LNCAP (cell line): Measurements from ENCODE around the gene RSF1.

ENCODE experiments used
- TF ChIP-seq, protein P1 (sequence below): fragments of 450-650 bp; IDR thresholded peaks from 2 replicates; pipeline ENCODE4 v1.5.1; 2017; ENCODE audit warnings: mild to moderate bottlenecking

Gene RSF1

DNA sequence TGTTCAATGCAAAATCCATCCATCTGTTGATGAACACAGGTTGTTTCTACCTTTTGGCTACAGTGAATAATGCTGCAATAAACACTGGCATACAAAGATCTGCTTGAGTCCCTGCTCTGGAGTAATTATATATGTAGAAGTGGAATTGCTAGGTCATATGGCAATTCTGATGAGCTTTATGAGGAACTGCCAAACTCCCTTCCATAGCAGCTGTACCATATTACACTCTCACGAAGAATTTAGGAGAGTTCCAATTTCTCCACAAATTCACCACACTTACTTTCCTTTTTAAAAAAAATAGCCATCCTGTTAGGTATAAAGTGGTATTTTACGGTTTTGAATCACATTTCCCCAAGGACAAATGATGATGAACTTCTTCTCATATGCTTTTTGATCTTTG lies 62.2 kb downstream of the RSF1 start:
- TF ChIP-seq, protein P1, sequence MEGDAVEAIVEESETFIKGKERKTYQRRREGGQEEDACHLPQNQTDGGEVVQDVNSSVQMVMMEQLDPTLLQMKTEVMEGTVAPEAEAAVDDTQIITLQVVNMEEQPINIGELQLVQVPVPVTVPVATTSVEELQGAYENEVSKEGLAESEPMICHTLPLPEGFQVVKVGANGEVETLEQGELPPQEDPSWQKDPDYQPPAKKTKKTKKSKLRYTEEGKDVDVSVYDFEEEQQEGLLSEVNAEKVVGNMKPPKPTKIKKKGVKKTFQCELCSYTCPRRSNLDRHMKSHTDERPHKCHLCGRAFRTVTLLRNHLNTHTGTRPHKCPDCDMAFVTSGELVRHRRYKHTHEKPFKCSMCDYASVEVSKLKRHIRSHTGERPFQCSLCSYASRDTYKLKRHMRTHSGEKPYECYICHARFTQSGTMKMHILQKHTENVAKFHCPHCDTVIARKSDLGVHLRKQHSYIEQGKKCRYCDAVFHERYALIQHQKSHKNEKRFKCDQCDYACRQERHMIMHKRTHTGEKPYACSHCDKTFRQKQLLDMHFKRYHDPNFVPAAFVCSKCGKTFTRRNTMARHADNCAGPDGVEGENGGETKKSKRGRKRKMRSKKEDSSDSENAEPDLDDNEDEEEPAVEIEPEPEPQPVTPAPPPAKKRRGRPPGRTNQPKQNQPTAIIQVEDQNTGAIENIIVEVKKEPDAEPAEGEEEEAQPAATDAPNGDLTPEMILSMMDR, result no peak

DNA sequence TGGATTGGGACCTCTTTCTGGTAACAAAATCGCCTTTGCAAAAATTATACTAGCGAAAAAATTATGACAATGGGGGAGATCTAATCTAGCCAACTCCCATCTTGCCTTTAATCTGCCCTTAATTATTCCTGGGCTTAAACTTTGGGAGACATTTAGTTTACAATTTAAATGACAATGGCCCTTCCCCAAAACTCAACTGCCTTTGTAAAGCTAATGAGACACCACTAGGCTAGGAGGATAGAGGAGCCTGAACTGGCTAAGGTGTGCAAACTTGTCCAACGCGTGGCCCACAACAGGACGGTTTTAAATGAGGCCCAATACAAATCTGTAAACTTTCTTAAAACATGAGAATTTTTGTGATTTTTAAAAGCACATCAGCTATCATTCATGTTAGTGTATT lies 67.3 kb downstream of the RSF1 start:
- TF ChIP-seq, protein P1, result no peak

DNA sequence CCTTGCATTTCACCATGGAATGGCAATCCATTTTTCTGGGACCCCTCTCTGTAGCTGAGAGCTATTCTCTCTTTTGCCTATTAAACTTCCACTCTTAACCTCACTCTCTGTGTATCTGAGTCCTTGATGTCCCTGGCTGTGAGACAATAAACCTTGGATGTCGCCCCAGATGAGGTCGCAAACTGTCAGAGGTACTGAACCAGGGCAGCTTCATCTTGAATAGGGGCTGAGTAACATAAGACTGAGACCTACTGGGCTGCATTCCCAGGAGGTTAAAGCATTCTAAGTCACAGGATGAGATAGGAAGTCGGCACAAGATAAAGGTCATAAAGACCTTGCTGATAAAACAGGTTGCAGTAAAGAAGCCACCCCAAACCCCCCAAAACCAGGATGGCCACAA lies 68.0 kb downstream of the RSF1 start:
- TF ChIP-seq, protein P1, result no peak

DNA sequence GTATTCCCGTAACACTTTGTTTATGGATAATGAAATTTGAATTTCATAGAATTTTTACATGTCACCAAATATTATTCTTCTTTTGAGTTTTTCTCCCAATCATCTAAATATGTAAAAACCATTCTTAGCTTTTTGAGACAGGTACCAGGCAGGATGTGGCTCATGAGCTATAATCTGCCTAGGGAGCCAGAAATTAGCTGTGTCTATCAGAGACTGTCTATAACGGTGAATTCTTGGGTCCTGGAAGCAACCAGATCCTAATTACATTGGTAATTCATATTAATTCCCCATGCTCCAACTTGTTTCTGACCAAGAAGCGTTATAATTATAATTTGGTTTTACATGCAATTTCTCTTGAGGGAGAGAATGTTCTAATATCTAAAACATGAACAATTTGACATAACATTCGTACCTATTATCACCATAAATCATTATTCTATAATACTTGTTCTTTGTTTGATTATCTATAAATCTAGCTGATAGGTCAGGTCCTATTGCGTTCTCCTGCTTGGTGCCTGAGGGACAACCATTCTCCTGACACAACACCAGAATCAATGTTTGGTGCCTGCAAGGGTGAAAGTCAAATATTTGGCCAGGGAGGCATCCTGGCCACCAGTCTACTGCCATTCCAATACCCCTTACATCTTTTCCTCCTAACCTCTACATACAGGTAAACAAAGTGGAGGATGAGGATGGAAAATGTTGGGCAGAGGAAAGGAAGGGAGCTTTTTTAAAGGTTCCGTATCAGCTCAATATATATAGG lies 69.9 kb downstream of the RSF1 start:
- TF ChIP-seq, protein P1, result no peak

DNA sequence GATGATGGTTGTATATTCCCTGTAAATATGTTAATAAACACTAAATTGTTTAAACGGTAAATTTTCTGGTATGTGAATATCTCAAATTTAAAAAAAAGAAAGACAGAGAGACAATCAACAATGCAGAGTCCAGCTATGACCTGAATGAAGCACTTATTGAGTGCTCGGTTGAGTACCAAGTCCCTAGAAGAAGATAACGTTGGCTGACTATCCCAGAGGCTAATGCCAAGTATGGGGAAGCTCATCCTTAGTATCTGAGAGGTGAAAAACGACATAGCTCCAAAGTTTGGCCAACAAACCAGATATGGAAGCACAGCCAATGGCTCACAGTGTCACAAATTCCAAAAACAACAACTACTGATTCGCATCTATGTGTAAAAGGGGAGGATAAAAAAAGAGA lies 71.3 kb downstream of the RSF1 start:
- TF ChIP-seq, protein P1, result no peak

DNA sequence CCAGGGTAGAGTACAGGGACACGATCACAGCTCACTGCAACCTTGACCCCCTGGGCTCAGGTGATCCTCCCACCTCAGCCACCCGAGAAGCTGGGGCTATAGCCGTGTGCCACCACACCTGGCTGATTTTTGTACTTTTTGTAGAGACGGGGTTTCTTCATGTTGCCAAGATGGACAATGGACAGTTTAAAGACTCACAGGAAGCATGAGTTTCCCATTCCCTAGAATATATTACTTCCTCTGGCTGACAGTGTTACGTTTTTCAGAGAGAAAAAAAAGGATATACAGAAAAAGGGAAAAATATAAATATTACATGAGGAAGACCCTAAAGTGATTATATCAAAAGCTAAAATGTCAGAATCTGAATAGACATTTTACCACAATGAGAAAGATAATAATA lies 72.3 kb downstream of the RSF1 start:
- TF ChIP-seq, protein P1, result no peak

DNA sequence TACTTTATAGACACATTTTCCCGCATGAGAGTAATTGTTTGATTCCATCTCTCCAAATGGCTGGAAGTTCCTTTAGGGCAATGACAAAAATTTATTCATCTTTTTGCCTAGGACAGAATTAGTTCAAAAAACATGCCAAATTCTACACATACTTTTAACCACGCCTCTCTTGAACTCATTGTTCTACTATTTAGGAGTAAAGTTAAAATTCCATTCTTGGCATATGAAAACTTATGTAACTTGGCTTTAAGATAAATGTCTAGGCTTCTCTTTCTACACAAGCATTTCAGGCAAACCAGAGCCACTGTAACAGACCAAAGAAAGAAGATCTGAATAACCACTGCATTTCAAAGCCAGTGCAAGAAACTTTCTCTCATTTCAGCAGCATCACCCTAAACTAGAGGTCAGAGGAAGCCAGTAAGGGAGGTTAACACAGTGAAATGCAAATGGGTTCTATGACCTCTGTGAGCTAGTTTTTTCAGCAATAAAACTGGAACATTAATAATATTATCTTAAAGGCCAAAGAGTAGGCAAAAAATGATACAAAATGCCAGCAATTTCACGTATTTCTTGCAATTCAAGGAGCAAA lies 73.0 kb downstream of the RSF1 start:
- TF ChIP-seq, protein P1, result no peak
